Choroid plexus epithelial cell (primary cell): ENCODE measurements around the gene NHSL1.

ENCODE experiments used
- DNase-seq: peaks from one replicate; pipeline ENCODE4 v3.0.0-alpha.2; 2010; ENCODE audit warnings: low read depth
- H3K4me3 ChIP-seq: 2 replicates; pipeline ENCODE4 v1.5.1; 2011; ENCODE audit warnings: low read depth, mild to moderate bottlenecking, control low read depth, low read length, moderate library complexity
- CTCF ChIP-seq: conservative IDR thresholded peaks from 2 replicates; pipeline ENCODE4 v1.5.1; 2011; ENCODE audit warnings: low read depth, mild to moderate bottlenecking, control low read depth, inconsistent platforms, low read length, moderate library complexity

Gene NHSL1

GRCh38 chr6:138500045-138500665 is 861 bp upstream of the NHSL1 start:
- no peak for TF ChIP-seq CTCF
- DNase-seq, result no peak
- H3K4me3 ChIP-seq, result no peak overlapping the region

- no peak overlapping the region for H3K4me3 ChIP-seq
- TF ChIP-seq CTCF, result no peak
- peak; percentile 32 for DNase-seq
Measured at GRCh38 chr6:138498629-138499302, 528 bp downstream of the NHSL1 start.

GRCh38 chr6:138497286-138497685 is 2.0 kb downstream of the NHSL1 start:
- H3K4me3 ChIP-seq, result no peak overlapping the region
- no peak for TF ChIP-seq CTCF
- DNase-seq, result no peak

GRCh38 chr6:138494312-138494711 is 5.0 kb downstream of the NHSL1 start:
- no peak for DNase-seq
- TF ChIP-seq CTCF, result no peak
- no peak overlapping the region for H3K4me3 ChIP-seq

- peak; percentile 85 for DNase-seq
- no peak for TF ChIP-seq CTCF
Measured at GRCh38 chr6:138493413-138493812, 5.9 kb downstream of the NHSL1 start.

GRCh38 chr6:138492871-138493270 is 6.4 kb downstream of the NHSL1 start:
- no peak overlapping the region for H3K4me3 ChIP-seq
- no peak for DNase-seq
- TF ChIP-seq CTCF, result no peak

More at GRCh38 chr6:138493413-138493812, 5.9 kb downstream of the NHSL1 start:
- H3K4me3 ChIP-seq, result no peak overlapping the region

GRCh38 chr6:138492113-138492512 is 7.2 kb downstream of the NHSL1 start:
- no peak for TF ChIP-seq CTCF
- DNase-seq, result no peak
- no peak overlapping the region for H3K4me3 ChIP-seq
